Putamen (tissue), 1 donor: ENCODE data around the gene DCHS2.
A peak's percentile ranks its signal among the peaks of the same experiment; 100 is the strongest.

Source experiments
- DNase-seq: peaks from one replicate; pipeline ENCODE4 v3.0.0-alpha.2; 2016; ENCODE audit warnings: low spot score

The DCHS2 gene

GRCh38 chr4:154450966-154451365, 40.6 kb downstream of the DCHS2 start:
- DNase-seq: no peak

- no peak for DNase-seq
Measured at GRCh38 chr4:154444958-154445357, 46.6 kb downstream of the DCHS2 start.

GRCh38 chr4:154441982-154442381, 49.6 kb downstream of the DCHS2 start:
- DNase-seq: no peak

GRCh38 chr4:154441124-154441523, 50.5 kb downstream of the DCHS2 start:
- DNase-seq: no peak

GRCh38 chr4:154439224-154439623, 52.4 kb downstream of the DCHS2 start:
- no peak for DNase-seq

GRCh38 chr4:154435895-154436294, 55.7 kb downstream of the DCHS2 start:
- no peak for DNase-seq

- no peak for DNase-seq
Measured at GRCh38 chr4:154433543-154433942, 58.1 kb downstream of the DCHS2 start.

GRCh38 chr4:154429176-154429575, 62.4 kb downstream of the DCHS2 start:
- no peak for DNase-seq

GRCh38 chr4:154427149-154427548, 64.5 kb downstream of the DCHS2 start:
- no peak for DNase-seq

- DNase-seq: no peak
Measured at GRCh38 chr4:154425514-154425913, 66.1 kb downstream of the DCHS2 start.

- DNase-seq: no peak
Measured at GRCh38 chr4:154424810-154425484, 66.7 kb downstream of the DCHS2 start.

- no peak for DNase-seq
Measured at GRCh38 chr4:154422152-154422551, 69.4 kb downstream of the DCHS2 start.

GRCh38 chr4:154421618-154422017, 70.0 kb downstream of the DCHS2 start:
- DNase-seq: no peak

- no peak for DNase-seq
Measured at GRCh38 chr4:154417373-154417673, 74.3 kb downstream of the DCHS2 start.

- no peak for DNase-seq
Measured at GRCh38 chr4:154416190-154416547, 75.4 kb downstream of the DCHS2 start.

- DNase-seq: no peak
Measured at GRCh38 chr4:154415313-154415712, 76.3 kb downstream of the DCHS2 start.

GRCh38 chr4:154414796-154415195, 76.8 kb downstream of the DCHS2 start:
- DNase-seq: no peak

GRCh38 chr4:154414371-154414770, 77.2 kb downstream of the DCHS2 start:
- no peak for DNase-seq

GRCh38 chr4:154407443-154407842, 84.2 kb downstream of the DCHS2 start:
- DNase-seq: no peak

- DNase-seq: no peak
Measured at GRCh38 chr4:154406018-154406795, 85.4 kb downstream of the DCHS2 start.

- DNase-seq: peak; percentile 6
Measured at GRCh38 chr4:154399259-154399974, 92.2 kb downstream of the DCHS2 start.

GRCh38 chr4:154390324-154390723, 101.3 kb downstream of the DCHS2 start:
- peak; percentile 13 for DNase-seq

- no peak for DNase-seq
Measured at GRCh38 chr4:154389148-154389547, 102.5 kb downstream of the DCHS2 start.
